Measurements from ENCODE around the gene CLK4.

CLK4 gene

DNA sequence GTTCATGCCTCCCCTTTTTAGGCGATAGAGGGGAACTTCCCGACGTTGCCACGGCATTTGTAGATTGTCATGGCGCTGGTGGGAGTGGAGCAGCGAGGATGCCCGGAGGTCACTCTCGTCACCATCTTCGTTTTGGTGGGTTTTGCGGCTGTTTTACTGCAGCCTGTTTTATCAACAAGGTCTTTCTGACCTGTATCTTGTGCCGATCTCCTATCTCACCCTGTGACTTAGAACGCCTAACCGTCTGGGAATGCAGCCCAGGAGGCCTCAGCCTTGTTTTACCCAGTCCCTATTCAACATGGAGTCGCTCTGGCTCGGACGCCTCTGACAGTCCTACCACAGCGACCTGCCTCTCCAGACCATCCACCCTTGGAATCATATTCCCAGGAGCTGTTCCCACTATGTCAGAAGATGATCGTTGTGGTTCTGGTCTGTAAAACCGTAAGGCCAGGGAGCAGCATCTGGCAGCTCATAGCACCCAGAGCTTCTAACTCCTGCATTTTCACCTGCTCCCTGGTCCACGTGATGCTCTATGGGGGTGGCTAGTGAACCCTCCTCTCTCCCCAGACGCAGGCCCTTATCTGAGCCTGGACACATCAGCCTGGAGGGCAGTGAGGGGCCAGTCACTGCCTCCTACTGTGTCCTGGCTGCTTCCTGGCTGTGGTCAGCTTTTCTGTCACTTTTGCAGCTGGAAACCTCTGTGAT lies 35.1 kb upstream of the CLK4 start:
- H3K4me3 ChIP-seq (ENCODE audit: low read depth, low read length), result no peak overlapping the region
- in situ Hi-C loops (cut with HindIII; ENCODE audit: low sequenced_read_pairs), result no loop called here
- no peak for DNase-seq (ENCODE audit: low read depth, low spot score)
- TF ChIP-seq, protein P1, sequence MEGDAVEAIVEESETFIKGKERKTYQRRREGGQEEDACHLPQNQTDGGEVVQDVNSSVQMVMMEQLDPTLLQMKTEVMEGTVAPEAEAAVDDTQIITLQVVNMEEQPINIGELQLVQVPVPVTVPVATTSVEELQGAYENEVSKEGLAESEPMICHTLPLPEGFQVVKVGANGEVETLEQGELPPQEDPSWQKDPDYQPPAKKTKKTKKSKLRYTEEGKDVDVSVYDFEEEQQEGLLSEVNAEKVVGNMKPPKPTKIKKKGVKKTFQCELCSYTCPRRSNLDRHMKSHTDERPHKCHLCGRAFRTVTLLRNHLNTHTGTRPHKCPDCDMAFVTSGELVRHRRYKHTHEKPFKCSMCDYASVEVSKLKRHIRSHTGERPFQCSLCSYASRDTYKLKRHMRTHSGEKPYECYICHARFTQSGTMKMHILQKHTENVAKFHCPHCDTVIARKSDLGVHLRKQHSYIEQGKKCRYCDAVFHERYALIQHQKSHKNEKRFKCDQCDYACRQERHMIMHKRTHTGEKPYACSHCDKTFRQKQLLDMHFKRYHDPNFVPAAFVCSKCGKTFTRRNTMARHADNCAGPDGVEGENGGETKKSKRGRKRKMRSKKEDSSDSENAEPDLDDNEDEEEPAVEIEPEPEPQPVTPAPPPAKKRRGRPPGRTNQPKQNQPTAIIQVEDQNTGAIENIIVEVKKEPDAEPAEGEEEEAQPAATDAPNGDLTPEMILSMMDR (IDR thresholded peaks at IDR 0.05; ENCODE audit: low read depth, low read length), result no peak

DNA sequence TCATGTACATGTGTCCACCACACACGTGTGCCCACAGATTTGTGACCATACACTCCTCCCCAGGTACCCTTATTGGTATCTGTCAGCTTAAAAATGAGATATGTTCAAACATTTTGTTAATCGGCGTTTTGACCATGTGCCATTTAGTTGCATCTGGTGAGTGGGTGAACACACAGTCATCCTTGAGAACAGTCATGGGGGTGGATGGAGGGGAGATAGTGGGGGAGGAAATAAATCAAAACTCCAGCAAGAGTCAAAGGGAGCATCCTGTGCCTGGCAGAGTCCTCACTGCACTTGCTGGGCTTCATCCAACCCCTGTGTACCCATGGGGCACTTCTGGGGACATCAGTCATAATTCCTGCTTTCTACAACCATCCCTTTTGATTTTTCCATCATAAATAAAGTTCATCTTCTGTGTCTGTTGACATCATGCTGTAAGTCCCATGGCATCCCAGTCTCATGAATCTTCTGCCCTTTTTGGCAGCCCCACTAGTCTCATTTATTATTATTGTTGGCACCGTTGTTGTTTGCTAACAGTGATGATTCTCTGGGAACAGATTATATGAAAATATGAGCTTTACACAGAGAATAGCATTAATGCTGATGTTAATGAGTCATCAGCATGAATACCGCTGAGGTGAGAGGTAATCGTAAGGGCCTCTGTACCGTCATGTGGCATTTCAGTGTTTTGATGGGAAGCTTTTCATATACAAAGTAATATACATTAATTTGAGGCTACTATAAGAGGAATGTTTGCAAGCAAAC lies 24.4 kb upstream of the CLK4 start:
- H3K4me3 ChIP-seq (ENCODE audit: low read depth, low read length), result no peak overlapping the region
- TF ChIP-seq, protein P1 (IDR thresholded peaks at IDR 0.05; ENCODE audit: low read depth, low read length), result no peak
- in situ Hi-C loops (cut with HindIII; ENCODE audit: low sequenced_read_pairs), result no loop called here
- peak; percentile 88 for DNase-seq (ENCODE audit: low read depth, low spot score)

DNA sequence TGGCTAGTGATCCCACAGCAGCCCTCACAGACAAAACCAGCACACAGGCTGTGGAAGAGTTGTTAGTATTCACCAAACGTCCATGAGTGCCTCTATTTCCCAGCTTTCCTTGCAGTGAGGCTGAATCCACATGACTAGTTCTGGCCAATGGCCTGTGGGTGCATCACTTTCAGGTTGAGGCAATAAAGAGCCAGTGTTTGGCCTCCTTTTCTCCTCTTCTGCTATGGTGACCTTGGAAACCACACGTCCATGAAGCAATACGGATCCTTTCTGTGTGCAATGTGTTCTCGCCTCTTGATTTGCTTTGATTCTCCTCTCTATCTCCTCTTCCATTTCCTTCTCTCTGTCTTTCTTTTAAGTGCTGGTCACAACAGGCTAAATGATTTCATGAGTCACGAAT lies 23.4 kb upstream of the CLK4 start:
- in situ Hi-C loops (cut with HindIII; ENCODE audit: low sequenced_read_pairs), result no loop called here

DNA sequence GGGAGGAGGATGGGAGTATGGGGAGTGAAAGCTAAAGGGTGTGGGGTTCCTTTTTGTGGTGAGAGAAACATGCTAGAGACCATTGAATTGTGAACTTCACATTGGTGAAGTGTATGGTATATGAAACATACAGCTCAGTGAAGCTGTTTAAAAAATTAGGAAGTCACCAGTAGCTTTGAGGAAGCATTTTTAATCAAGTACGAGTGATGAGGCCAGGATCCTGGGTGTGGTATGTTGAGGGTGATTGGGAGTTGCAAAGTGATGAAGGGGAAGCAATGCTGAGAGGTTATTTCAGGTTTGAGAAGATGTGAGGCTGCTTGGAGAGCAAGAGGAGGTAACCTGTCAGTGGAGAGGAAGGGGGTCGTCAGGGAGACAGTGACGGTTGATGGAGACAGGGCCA lies 22.7 kb upstream of the CLK4 start:
- TF ChIP-seq, protein P1 (IDR thresholded peaks at IDR 0.05; ENCODE audit: low read depth, low read length), result no peak
- in situ Hi-C loops (cut with HindIII; ENCODE audit: low sequenced_read_pairs), result no loop called here
- no peak for DNase-seq (ENCODE audit: low read depth, low spot score)
- H3K4me3 ChIP-seq (ENCODE audit: low read depth, low read length), result no peak overlapping the region

More for the DNA sequence above, 23.4 kb upstream of the CLK4 start:
- no peak overlapping the region for H3K4me3 ChIP-seq (ENCODE audit: low read depth, low read length)
- TF ChIP-seq, protein P1 (IDR thresholded peaks at IDR 0.05; ENCODE audit: low read depth, low read length), result no peak
- no peak for DNase-seq (ENCODE audit: low read depth, low spot score)

DNA sequence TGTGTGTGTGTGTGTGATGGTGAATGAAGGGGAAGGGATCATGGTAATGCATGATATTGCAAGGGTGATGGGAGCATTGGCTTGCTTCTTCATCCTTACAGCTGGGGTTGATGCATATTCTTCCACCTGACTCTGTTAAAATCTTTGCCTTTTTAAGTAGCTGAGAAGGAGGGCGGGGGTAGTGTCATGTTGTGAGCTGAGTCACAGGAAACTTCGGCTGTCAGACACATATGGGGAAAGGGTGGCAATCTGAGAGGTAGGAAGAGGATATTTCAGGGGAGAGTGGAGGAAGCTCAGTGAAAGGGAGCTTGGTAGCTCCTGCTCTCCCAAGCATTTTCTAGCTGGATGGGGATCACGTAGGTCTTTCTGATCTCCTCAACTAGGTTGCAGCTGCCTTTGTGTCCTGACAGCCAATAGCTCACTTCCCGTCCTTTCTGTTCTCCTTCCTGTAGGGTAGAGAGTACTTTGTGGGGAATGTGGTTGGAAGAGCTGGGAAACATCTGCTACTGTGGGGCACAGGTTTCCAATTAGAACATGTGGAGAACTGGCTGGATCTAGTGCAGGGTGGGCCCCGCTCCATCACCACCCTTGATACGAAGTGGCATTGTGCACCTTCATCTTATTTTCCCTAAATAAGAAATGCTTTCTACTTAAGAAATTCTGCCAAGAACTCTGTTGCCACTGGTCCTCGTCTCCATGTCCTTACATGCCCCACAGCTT lies 18.1 kb upstream of the CLK4 start:
- peak; percentile 48 for DNase-seq (ENCODE audit: low read depth, low spot score)
- in situ Hi-C loops (cut with HindIII; ENCODE audit: low sequenced_read_pairs), result no loop called here
- TF ChIP-seq, protein P1 (IDR thresholded peaks at IDR 0.05; ENCODE audit: low read depth, low read length), result no peak
- no peak overlapping the region for H3K4me3 ChIP-seq (ENCODE audit: low read depth, low read length)

DNA sequence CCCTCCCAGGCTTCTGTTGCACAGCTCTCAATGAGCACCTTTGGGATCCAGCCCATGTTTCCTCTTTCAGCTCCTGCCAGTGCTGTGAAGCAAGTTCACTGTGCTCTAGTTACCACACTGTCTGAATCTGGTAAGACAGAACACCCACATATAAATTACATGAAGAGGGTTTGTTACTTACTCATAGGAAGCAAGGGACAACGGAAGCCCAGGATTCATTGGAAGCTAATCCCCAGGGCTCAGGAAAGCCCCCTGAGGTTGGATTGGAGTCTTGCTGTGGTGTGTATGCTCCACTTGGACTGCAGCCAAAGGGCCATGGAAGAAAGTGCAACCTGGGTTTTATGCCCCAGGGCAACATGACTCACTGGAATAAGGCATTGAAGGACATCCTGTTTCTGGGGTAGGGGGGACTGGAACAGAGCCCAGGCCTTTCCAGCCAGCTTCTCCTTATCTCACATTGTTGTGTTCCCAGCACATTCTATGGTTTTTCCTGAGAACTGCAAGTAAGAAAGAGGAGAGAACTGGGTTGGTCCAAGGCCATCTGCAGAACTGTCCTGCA lies 15.6 kb upstream of the CLK4 start:
- in situ Hi-C loops (cut with HindIII; ENCODE audit: low sequenced_read_pairs), result no loop called here
- peak; percentile 94 for DNase-seq (ENCODE audit: low read depth, low spot score)

More for the DNA sequence above, 15.6 kb upstream of the CLK4 start:
- no peak overlapping the region for H3K4me3 ChIP-seq (ENCODE audit: low read depth, low read length)
- TF ChIP-seq, protein P1 (IDR thresholded peaks at IDR 0.05; ENCODE audit: low read depth, low read length), result no peak

Measured in astrocyte of the spinal cord (primary cell).